Hair follicle dermal papilla cell (primary cell): ENCODE measurements around the gene CSRP2. TPM values are rescaled to one million over a fixed set of nuclear protein-coding genes. Genes with fewer than 3 reads are reported as not detected.

ENCODE experiments used
- total RNA-seq: library from RNA; depleted of rRNA; stranded (reverse); fragments of >200 nt; gene quantifications from 2 replicates; pipeline ENCODE4 v1.2.3, GENCODE V29; 2012

CSRP2 gene
- total RNA-seq, result 16.7 and 26.2 TPM in 2 replicates

GRCh38 chr12:76878899-76879709 is at the start of gene CSRP2:
TSS of gene CSRP2 (minus strand) at chr12:76879019. CDS start at chr12:76866260, 12,759 bp downstream.

Other genes starting within 250 kb of the CSRP2 start
- 47.0 and 60.2 TPM in 2 replicates for gene ZDHHC17, start 114.9 kb downstream of the CSRP2 start, total RNA-seq
- gene E2F7, start 186.6 kb upstream of the CSRP2 start, total RNA-seq, result 0.49 and 0.97 TPM in 2 replicates